GM12878 (cell line): ENCODE results near the gene KIF6.
A peak's percentile ranks its signal among the peaks of the same experiment; 100 is the strongest.

Experiments
- BRCA1 ChIP-seq: IDR thresholded peaks from 2 replicates; pipeline ENCODE4 v1.6.1; 2011; ENCODE audit warnings: low read depth, low read length, improper control_type of control experiment
- CBX5 ChIP-seq: sonication (generic); IDR thresholded peaks from 2 replicates; pipeline ENCODE4 v1.6.1; 2016; ENCODE audit warnings: low read depth, moderate library complexity, mild to moderate bottlenecking, inconsistent platforms
- CHD2 ChIP-seq: IDR thresholded peaks from 2 replicates; pipeline ENCODE4 v1.6.1; 2011; ENCODE audit warnings: low read depth, low read length, improper control_type of control experiment, borderline replicate concordance
- CREB1 ChIP-seq: IDR thresholded peaks from 2 replicates; pipeline ENCODE4 v1.6.1; 2012; ENCODE audit warnings: low read depth, mild to moderate bottlenecking, inconsistent platforms
- CTCF ChIP-seq, 3 experiments: IDR thresholded peaks in 2 of 3; conservative IDR thresholded peaks in 1 of 3; 2 replicates each; pipeline ENCODE4 v1.5.1; 2011; ENCODE audit warnings: low read depth in 3 of 3, low read length in 3 of 3, mild to moderate bottlenecking in 3 of 3, control low read depth in 2 of 3, moderate library complexity in 2 of 3, inconsistent platforms in 1 of 3, mixed read lengths in 1 of 3; ENCODE audit not compliant: control insufficient read depth in 2 of 3, insufficient read depth in 1 of 3; ENCODE audit errors: extremely low read depth in 1 of 3
- E2F4 ChIP-seq: IDR thresholded peaks from 2 replicates; pipeline ENCODE4 v1.6.1; 2012; ENCODE audit warnings: low read depth, low read length, improper control_type of control experiment
- EZH2 ChIP-seq: IDR thresholded peaks from 2 replicates; pipeline ENCODE4 v1.6.1; 2012; ENCODE audit warnings: low read depth, mild to moderate bottlenecking, control low read depth, inconsistent platforms, low read length, borderline replicate concordance; ENCODE audit not compliant: control insufficient read depth
- GABPA ChIP-seq: IDR thresholded peaks from 2 replicates; pipeline ENCODE4 v1.6.1; 2014; ENCODE audit warnings: antibody characterized with exemption, low read depth, mild to moderate bottlenecking, inconsistent platforms
- NFXL1 ChIP-seq: fragments of 450-650 bp; IDR thresholded peaks from 2 replicates; pipeline ENCODE4 v1.6.1; 2017; ENCODE audit warnings: antibody characterized with exemption, mild to moderate bottlenecking, borderline replicate concordance
- NFYA ChIP-seq: IDR thresholded peaks from 2 replicates; pipeline ENCODE4 v1.6.1; 2011; ENCODE audit warnings: low read depth, mild to moderate bottlenecking, low read length, improper control_type of control experiment, borderline replicate concordance
- POLR2AphosphoS5 ChIP-seq: IDR thresholded peaks from 2 replicates; pipeline ENCODE4 v1.6.1; 2011; ENCODE audit warnings: mild to moderate bottlenecking, low read length, inconsistent platforms
- STAT1 ChIP-seq: fragments of 450-650 bp; conservative IDR thresholded peaks from 2 replicates; pipeline ENCODE4 v1.6.1; 2014; ENCODE audit warnings: antibody characterized with exemption, mild to moderate bottlenecking
- ZNF384 ChIP-seq: IDR thresholded peaks from 2 replicates; pipeline ENCODE4 v1.6.1; 2012; ENCODE audit warnings: low read depth, mild to moderate bottlenecking, low read length, improper control_type of control experiment, borderline replicate concordance

GRCh38 chr6:39388606-39389483, 336.4 kb downstream of the KIF6 start:
- TF ChIP-seq NFYA (no peak), E2F4 (no peak), NFXL1 (no peak), STAT1 (no peak), CHD2 (no peak), POLR2AphosphoS5 (no peak), CREB1 (no peak), GABPA (no peak), BRCA1 (no peak), CBX5 (no peak), EZH2 (no peak), CTCF (IDR thresholded peaks at IDR 0.05 in 2 of 3, conservative IDR thresholded peaks at IDR 0.05 in 1 of 3; ENCODE audit: control insufficient read depth in 2 of 3, extremely low read depth in 1 of 3, insufficient read depth in 1 of 3, low read depth in 3 of 3, low read length in 3 of 3) (peak in 1 of 3 experiments; percentile 15; a peak in 1 of 6 replicates), ZNF384 (peak; percentile 59; the same call in 1 of the 2 replicates)
